Bronchial epithelial cell (primary cell): ENCODE measurements around the gene IRF2. TPM values are rescaled to one million over a fixed set of nuclear protein-coding genes. Genes with fewer than 3 reads are reported as not detected.

Experiments
- DNase-seq: peaks from one replicate; pipeline ENCODE4 v3.0.0-alpha.2; 2010; ENCODE audit warnings: low read depth
- FAIRE-seq: peaks from 2 replicates; lab custom pipeline; 2011; peaks lifted over from hg19 to GRCh38; lab: Jason Lieb, UNC
- H3K27me3 ChIP-seq: 2 replicates; pipeline ENCODE4 v1.5.1; 2011; ENCODE audit warnings: low read length; ENCODE audit not compliant: control insufficient read depth, insufficient read depth
- H3K36me3 ChIP-seq: 2 replicates; pipeline ENCODE4 v1.5.1; 2011; ENCODE audit warnings: low read length; ENCODE audit not compliant: control insufficient read depth, insufficient read depth
- H3K4me3 ChIP-seq: 2 replicates; pipeline ENCODE4 v1.5.1; 2011; ENCODE audit warnings: mild to moderate bottlenecking, low read depth, low read length, control low read depth
- CTCF ChIP-seq: IDR thresholded peaks from 2 replicates; pipeline ENCODE4 v1.5.1; 2011; ENCODE audit warnings: mild to moderate bottlenecking, moderate library complexity, low read length, control low read depth, inconsistent platforms; ENCODE audit not compliant: insufficient read depth, severe bottlenecking
- total RNA-seq: library from RNA; depleted of rRNA; stranded (reverse); fragments of >200 nt; gene quantifications from 2 replicates; pipeline ENCODE4 v1.2.1, GENCODE V29; 2014

The IRF2 gene
- total RNA-seq, 1 donor from 2014 or later: 16.1 TPM

GRCh38 chr4:184464759-184465454, 9.4 kb downstream of the IRF2 start:
- Histone ChIP-seq H3K4me3 (no peak overlapping the region), H3K36me3 (no peaks in the 10 kb centered on the region), H3K27me3 (no peaks in the 10 kb centered on the region)
- FAIRE-seq (no peak), DNase-seq (no peak)
- no peak for TF ChIP-seq CTCF

- no peak for TF ChIP-seq CTCF
- FAIRE-seq: no peak
Observed at GRCh38 chr4:184463856-184464255, 10.5 kb downstream of the IRF2 start.

GRCh38 chr4:184463158-184463557, 11.2 kb downstream of the IRF2 start:
- DNase-seq (no peak), FAIRE-seq (no peak)
- no peaks in the 10 kb centered on the region for H3K27me3 ChIP-seq
- no peak overlapping the region for H3K4me3 ChIP-seq
- TF ChIP-seq CTCF: no peak
- H3K36me3 ChIP-seq: no peaks in the 10 kb centered on the region

More at GRCh38 chr4:184463856-184464255, 10.5 kb downstream of the IRF2 start:
- no peaks in the 10 kb centered on the region for H3K27me3 ChIP-seq
- H3K36me3 ChIP-seq: no peaks in the 10 kb centered on the region
- H3K4me3 ChIP-seq: no peak overlapping the region
- DNase-seq: no peak

GRCh38 chr4:184462724-184463123, 11.6 kb downstream of the IRF2 start:
- Histone ChIP-seq H3K27me3 (no peaks in the 10 kb centered on the region), H3K36me3 (no peaks in the 10 kb centered on the region), H3K4me3 (no peak overlapping the region)
- FAIRE-seq (no peak), DNase-seq (no peak)
- TF ChIP-seq CTCF: no peak

- FAIRE-seq (no peak), DNase-seq (no peak)
- TF ChIP-seq CTCF: no peak
- Histone ChIP-seq H3K36me3 (no peaks in the 10 kb centered on the region), H3K27me3 (no peaks in the 10 kb centered on the region), H3K4me3 (no peak overlapping the region)
Observed at GRCh38 chr4:184461711-184462441, 12.5 kb downstream of the IRF2 start.
